LHCN-M2 (cell line): Measurements from ENCODE around the gene KCTD6. TPM values are rescaled to one million over a fixed set of nuclear protein-coding genes. Genes with fewer than 3 reads are reported as not detected.

ENCODE experiments used
- total RNA-seq: library from RNA; depleted of rRNA; stranded (reverse); fragments of >200 nt; gene quantifications from 2 replicates; pipeline ENCODE4 v1.2.3, GENCODE V29; 2014; rRNA removed

The KCTD6 gene
- total RNA-seq, 1 experiment from 2014 or later = 10.7 TPM

Other genes starting within 250 kb of the KCTD6 start
- 11.4 and 13.2 TPM in 2 replicates for gene RPP14, start 185.9 kb upstream of the KCTD6 start, total RNA-seq
- 9.2 and 14.3 TPM in 2 replicates for gene HTD2, start 185.6 kb upstream of the KCTD6 start, total RNA-seq
- gene PXK, start 159.2 kb upstream of the KCTD6 start, total RNA-seq = 45.9 and 50.3 TPM in 2 replicates
- 111 and 150 TPM in 2 replicates for gene PDHB, start 58.3 kb upstream of the KCTD6 start, total RNA-seq
- gene ACOX2, start 45.1 kb downstream of the KCTD6 start, total RNA-seq = 2.4 and 2.7 TPM in 2 replicates
- gene FAM107A, start 85.3 kb downstream of the KCTD6 start, total RNA-seq = not detected in 2 replicates
- gene FAM3D, start 174.7 kb downstream of the KCTD6 start, total RNA-seq = not detected in 2 replicates